ENCODE results near the gene CWC27.
"Not testable (repeated sequence)": the region's sequence is repeated elsewhere in the genome, so short reads cannot be mapped to it uniquely, and the experiment has no call there.

The CWC27 gene

GRCh38 chr5:64853777-64854176, 85.0 kb downstream of the CWC27 start:
- no peak for DNase-seq

DNA sequence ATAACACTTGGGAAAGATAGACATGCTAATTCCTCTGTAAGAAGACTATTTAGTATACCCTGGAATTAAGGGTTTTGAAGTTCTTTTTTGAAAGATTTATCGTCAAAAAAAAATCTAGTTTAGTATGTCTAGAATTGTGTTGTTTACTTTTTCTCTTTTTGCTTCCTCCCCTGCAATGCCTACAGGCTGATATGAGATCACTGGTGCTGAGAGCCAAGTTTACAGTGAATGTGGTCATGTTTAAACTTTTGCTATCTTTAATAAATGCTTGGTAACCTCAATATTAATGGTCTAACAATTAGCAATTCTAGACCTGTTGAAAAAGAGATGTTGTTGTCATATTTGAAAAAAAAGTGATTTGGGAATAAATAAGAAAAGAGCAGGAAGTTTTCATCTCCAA, 86.1 kb downstream of the CWC27 start:
- no peak for DNase-seq

GRCh38 chr5:64859881-64860280, 91.2 kb downstream of the CWC27 start:
- DNase-seq = no peak

DNA sequence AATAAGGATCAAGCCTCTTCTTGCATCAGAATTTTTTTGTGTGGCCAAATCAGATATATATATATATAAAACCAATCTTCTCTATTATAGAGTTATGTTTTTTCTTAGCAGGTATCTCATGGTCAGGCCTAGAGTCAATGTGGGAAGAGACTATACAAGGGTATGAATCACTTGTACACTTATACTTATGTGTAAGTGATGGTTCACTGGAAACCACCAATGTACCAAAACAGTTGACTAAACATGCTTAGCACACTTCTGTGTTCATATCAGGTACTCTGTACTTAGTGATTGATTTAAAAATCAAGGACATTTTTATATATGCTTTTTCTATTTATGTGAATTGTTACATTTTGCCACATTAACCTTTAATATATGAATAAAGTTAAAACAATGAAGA, 92.6 kb downstream of the CWC27 start:
- DNase-seq = no peak

GRCh38 chr5:64864171-64864570, 95.4 kb downstream of the CWC27 start:
- no peak for DNase-seq

DNA sequence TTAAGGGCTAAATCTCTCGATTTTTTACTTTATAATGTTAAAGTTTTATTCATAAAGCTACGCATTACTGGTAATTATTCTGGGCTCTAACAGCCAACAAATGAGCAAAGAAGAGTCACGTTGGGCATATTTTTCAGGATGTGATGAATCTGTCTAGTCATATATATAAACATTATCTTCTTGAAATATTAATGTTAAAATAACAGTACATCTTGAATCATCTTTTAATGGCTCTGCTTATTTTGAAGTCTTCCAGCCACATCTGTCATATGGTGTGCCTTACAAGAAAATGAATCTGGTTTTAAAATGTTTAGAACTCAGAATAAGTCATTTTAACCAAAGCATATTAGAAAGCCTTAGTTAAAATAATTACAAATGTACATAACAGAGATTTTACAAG, 96.9 kb downstream of the CWC27 start:
- DNase-seq = no peak

- no peak for DNase-seq
These were observed 100.7 kb downstream of the CWC27 start for GRCh38 chr5:64869419-64869818.

DNA sequence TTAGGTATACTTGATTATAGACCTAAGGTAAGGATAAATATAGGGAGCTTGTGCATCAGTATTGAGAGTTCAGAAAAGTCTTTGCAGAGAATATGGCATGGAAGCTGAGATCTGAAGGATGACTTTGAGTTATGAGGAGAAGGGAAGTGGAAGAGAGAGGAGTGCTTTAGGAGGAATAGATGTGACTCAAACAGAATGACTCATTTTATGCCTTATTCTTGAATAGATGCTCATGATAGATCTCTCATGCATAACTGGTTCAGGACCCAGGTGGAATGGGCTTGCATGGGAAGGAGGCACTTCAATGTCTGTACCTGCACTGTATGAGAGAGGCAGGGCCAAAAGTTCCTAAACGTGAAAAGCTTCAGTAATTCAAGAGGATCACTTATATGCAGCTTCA, 103.3 kb downstream of the CWC27 start:
- no peak for DNase-seq

DNA sequence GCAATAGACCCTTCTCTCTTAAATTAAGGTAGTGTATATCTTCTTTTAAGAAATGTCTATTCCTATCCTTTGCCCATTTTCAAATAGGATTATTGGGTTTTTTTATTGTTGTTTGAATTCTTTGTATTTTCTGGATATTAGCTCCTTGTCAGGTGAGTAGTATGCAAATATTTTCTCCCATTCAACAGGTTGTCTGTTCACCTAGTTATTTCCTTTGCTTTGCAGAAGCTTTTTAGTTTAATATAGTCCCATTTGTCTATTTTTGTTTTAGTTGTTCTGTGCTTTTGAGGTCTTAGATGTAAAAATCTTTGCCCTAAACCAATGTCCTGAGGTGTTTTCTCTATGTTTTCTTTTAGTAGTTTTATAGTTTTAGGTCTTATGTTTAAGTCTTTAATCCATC, 104.7 kb downstream of the CWC27 start:
- no peak for DNase-seq

DNA sequence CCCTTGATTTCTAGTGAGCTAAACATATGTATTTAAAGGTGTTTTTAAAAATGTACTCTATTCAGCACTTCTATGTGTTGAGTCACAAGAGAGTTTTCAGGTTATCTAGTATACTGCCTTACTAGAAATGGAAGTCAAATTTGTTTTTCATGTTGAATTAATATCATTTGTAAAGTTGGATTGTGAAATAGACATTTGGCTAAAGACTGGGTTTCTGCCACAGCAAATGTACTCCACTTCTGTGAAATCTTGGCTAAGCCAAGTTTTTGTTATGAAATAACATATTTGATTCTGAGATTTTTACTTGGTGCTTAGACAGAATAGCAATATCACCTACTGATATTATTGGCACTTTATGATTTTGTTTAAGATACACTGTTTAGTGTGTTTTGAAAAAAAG, 106.0 kb downstream of the CWC27 start:
- DNase-seq = no peak

DNA sequence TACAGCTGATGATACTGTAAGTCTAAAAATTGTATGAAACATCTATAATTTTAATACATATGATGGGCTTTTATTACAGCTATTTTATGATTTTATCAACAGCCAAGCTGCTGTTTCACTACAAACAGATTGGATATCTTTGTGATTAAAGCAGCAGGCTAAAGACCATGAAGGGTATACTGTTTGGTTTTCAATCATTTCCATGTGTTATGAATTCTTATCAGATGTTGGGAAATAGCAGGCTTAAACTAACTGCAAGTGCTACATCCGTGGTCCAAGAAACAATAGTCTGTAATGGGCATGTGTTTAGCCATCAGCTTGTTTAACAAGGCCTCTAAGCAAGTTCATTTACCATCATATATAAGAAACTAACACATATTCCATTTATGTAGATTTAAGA, 107.5 kb downstream of the CWC27 start:
- DNase-seq = no peak

DNA sequence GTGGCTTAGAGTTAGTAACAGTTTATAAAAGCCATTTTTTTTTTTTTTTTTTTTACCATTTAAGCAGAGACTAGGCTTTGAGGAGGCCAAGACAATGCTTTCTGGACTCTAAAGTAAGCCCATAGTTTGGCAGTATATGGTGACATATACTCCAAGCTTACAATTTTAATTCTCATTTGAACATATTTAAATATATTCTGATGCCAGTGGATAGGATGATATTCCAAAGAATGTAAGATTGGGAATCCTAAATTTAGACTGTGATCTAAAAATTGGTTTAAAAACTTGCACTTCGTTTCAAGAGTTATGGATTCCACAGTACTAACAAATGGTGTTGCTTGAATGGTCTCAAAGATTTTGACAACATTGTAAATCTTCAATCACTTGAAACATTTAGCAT, 112.1 kb downstream of the CWC27 start:
- DNase-seq = no peak

DNA sequence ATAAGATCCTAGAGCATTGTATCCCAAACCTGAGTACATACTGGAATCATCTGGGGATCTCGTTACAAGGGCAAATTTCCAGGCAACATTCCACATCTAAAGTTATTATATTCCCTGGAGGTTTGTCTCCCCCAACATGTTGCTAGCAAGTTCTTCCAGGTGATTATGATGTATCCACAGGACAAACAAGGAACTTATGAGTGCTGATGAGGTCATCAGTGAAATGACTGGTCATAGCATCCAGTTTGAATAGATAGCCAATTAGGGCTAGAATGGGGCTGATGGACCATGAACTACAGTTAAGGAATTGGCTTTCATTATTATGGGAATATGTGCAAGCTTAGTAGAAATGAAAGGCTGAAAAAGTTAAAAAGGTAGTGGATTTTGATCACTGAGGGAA, 115.2 kb downstream of the CWC27 start:
- DNase-seq = no peak

DNA sequence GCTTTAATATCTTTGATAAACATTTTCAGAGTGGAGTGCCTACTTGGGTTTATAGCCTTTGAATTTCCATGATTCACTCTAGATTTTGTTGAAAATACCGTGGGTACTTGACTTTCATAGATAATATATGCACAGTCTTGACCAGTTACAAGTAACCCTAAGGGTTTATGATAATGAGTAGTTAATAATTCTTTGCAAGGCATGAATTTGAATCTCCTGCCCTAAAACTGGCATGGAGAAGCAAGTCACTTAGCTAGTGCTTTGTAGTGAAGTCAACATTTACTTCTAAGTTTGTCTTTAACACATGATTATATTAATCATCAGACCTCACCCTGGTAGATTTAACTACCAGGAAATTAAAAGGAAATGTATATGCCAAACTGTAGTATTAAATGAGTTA, 115.8 kb downstream of the CWC27 start:
- DNase-seq = no peak

DNA sequence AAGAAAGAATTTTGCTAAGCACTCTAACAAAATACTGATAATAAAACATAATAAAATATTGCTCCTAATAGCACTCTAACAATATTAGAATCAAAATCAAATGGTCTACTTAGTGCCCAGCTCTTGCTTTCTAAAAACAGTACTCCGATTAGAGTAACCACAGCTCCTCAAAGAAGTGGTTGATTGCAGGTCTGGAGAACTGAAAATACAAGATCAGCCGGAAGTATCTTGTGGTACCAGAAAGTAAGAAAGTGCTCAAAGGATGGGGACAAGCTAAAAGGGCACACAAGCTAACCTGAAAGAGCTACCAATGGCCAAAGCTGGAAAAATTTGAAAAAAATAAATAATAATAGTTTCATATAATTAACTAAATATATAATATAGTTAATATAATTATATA, 119.2 kb downstream of the CWC27 start:
- DNase-seq = no peak

- DNase-seq = no peak
These were observed 127.0 kb downstream of the CWC27 start for GRCh38 chr5:64895748-64896147.

DNA sequence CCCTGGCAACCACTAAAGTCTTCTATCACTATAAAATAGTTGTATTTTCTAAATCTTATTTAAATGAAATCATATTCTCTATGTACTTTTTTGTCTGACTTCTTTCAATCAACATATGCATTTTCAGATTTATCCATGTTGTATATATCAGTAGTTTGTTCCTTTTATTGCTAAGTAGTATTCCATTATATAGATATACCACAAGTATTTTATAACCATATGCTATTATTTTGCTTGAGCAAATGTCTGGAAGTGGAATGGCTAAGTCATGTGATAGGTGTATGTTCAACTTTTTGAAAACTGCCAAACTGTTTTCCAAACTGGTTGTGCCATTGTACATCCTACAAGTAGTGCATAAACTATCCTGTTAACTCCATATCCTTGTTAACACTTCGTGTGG, 131.1 kb downstream of the CWC27 start:
- DNase-seq = no peak

- no peak for DNase-seq
These were observed 131.9 kb downstream of the CWC27 start for GRCh38 chr5:64900618-64901017.

- DNase-seq = not testable (repeated sequence)
These were observed 138.7 kb downstream of the CWC27 start for GRCh38 chr5:64907399-64907798.

- DNase-seq = no peak
These were observed 145.7 kb downstream of the CWC27 start for GRCh38 chr5:64914396-64914795.

DNA sequence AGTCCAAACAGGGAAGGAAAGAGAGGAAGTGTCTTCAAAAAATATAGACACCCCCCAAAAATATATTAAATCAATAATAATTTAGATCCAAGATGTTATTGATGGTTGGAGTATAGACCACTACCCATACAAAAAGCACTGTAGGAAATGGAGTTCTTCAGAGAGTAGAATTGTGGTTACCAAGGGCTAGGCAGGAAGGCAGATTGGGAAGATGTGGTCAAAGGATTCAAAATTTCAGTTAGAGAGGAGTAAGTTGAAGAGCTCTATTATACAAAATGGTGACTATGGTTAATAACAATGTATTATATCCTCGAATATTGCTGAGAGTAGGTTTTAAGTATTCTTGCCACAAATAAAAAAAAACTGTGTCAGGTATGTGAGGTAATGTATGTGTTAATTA, 149.4 kb downstream of the CWC27 start:
- no peak for DNase-seq

- no peak for DNase-seq
These were observed 152.7 kb downstream of the CWC27 start for GRCh38 chr5:64921386-64921785.

DNA sequence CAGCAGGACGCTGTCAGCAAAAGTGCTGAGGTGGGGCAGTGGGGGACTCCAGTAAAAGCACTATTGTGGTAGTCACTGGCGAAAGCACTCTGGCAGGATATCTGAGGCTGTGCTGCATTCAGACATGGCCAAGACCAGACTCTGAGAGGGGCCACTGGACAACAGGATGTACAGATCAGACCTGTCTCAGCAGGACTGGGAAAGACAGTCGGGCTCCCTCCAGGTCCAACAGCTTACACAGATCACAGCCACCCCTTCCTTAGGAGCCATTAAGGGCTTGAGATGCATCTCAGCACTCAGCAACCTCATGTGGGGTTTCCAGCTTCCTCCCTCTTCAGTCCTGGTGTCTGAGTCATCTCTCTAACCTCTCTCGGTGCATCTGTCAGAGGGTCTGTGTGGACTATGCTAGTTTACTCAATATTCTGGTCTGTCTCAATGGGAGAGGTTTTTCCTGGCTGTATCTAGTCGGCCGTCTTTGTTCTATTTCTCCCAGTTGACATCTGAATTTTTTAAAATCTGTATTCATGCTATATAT, 154.5 kb downstream of the CWC27 start:
- DNase-seq = no peak

- no peak for DNase-seq
These were observed 156.4 kb downstream of the CWC27 start for GRCh38 chr5:64925123-64925522.

GRCh38 chr5:64929833-64930232, 161.1 kb downstream of the CWC27 start:
- no peak for DNase-seq

All from NCI-H1048 (cell line).